ENCODE results near the gene UNC80.

GRCh38 chr2:209901172-209901571 is 129.5 kb downstream of the UNC80 start:
- TF ChIP-seq CTCF (conservative IDR thresholded peaks at IDR 0.05; ENCODE audit: low read depth, low read length) (no peak), EZH2phosphoT487 (IDR thresholded peaks at IDR 0.05; ENCODE audit: borderline replicate concordance, low read length) (no peak), EZH2 (IDR thresholded peaks at IDR 0.05; ENCODE audit: low read length, unreplicated experiment) (no peak)
